NT2/D1 (cell line): ENCODE data around the gene SCFD1.

ENCODE experiments used
- SUZ12 ChIP-seq: IDR thresholded peaks from 2 replicates; pipeline ENCODE4 v1.6.1; 2011; ENCODE audit not compliant: insufficient read length, insufficient read depth; ENCODE audit errors: extremely low read depth
- YY1 ChIP-seq: IDR thresholded peaks from 2 replicates; pipeline ENCODE4 v1.6.1; 2011; ENCODE audit not compliant: insufficient read length, insufficient read depth
- ZNF274 ChIP-seq: IDR thresholded peaks from 2 replicates; pipeline ENCODE4 v1.6.1; 2011; ENCODE audit warnings: mild to moderate bottlenecking, low read depth, low read length

DNA sequence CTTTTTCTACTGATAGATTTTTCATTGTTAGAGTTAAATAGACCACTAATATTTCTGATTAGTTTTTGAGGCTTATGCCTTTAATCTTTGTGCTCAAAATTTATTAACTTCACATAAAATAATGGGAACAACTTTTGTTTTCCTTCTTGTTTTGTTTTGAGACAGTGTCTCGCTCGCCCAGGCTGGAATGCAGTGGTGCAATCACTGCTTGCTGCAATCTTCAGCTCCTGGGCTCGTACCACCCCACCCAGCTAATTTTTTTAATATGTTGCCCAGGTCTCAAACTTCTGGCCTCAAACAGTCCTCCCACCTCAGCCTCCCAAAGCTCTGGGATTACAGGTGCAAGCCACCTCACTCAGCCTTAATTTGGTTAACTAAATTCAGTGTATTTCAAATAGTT lies 16.8 kb downstream of the SCFD1 start:
- TF ChIP-seq ZNF274 (no peak), YY1 (no peak), SUZ12 (no peak)
